HTR-8/SVneo (cell line): ENCODE results near the gene IMPA2.

Experiments used
- DNase-seq: peaks from one replicate; pipeline ENCODE4 v3.0.0; 2011; ENCODE audit warnings: low spot score, mixed read lengths; ENCODE audit not compliant: insufficient read length
- FAIRE-seq: peaks from 2 replicates; lab custom pipeline; 2011; peaks lifted over from hg19 to GRCh38; lab: Jason Lieb, UNC

Gene IMPA2

DNA sequence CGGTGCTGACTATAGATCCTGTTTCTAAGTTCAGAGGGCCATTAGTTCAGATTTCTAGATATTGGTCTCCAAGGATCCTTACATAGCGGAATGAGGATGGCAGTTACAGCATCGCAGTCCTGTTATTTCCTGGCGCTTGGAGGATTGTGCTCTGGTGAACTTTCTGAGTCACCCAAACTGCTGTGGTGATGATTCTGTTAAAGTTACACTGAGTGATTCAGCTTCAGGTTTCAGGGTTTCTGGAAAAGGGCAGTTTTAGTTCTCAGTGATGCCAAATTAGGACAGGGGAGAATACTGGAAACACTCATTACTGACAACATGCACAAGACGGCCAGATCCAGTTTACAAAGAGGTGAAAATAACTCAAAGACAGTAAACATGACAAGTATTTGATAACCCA lies 60.3 kb downstream of the IMPA2 start:
- FAIRE-seq (no peak), DNase-seq (no peak)

DNA sequence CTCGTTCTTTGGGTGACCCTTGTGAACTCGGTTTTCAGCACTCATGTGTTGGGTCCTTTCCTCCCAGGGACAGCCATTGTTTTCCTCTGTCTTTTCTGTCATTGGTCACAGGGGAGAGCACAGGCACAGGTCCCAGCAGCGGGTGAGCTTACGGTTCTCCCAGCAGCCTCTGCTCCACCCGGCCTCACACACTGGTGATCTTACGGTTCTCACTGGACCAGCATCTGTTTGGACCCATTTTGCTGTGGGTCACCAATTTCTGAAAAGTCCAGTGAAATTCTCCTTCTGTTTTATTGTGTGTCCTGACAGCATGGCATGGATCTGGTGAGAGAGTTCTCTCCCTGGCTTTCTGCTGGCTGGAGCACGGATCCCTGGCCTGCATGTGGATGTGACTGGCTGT lies 62.5 kb downstream of the IMPA2 start:
- DNase-seq (no peak), FAIRE-seq (no peak)

DNA sequence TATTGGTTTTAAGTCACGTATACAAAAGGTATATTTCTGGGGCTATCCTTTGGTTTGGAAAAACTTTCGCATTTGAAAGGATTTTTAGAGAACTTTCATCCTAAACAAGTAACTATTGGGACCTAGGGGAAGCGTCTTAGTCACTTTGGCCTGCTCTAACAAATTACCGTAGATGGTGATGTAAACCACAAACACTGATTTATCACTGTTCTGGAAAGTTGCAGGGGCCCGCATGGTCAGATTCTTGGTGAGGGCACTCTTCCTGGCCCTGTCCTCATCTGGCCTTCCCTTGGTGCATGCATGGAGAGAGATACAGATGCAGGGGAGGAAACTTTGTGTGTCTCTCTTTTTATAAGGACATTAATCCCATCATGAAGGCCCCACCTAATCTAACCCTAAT lies 63.3 kb downstream of the IMPA2 start:
- FAIRE-seq, result no peak
- no peak for DNase-seq

DNA sequence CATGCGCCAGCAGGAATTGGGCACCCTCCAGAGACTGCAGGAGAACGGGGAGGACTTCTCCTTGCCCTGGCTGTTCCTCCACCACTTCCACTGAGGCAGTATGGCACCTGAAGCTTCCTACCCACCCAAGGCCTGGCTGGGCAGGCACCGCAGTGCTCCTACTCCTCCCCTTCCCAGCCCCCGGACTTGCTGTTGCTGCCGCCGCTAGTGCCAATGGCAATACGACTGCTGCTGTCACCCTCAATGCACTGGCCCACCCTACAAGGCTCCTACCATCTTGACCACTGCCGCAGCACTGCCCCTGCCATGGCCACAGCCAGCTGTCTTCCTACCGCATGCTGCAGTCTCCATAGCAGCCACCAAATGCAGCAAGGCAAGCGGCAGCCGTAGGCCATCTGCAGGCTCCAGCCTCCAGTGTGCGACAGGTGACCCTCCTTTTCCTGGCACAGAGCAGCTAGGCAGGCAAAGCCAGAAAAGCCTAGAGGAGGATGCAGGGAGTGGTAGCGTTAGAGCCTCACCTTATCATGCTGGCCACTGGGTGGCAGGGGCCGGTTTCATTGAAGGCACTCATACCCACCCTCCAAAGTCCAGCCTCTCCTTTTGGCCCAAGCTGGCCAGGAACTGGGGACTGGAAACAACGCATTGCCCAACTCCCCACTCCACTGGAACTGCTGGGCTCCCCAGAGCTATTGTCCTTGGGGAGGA lies 64.9 kb downstream of the IMPA2 start:
- DNase-seq, result no peak

DNA sequence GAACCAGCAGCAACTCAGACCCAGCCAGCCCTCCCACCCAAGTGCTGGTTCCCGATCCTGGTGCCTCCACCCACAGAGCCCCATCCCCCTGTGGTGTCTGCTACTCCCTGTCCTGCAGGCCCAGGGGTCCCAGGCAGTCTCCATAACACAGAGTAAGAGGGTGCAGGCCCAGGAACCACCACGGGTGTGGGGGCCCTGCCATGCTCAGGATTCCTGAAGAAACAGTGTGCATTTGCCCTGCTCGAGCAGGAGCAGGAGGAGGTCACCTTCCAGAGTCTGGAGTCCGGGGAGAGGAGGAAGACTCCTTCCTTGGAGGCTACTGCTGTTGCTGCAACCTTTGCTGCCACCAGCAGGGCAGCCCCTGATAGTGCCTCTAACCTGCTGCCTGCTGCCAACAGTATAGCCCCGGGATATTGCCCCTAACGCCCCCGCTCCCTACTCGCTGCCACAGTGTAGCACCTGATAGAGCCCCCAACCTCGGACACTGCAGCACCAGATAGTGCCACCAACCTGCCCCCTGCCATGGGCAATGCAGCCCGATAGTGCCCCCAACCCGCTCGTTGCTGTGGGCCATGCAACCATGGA lies 65.5 kb downstream of the IMPA2 start:
- FAIRE-seq, result no peak
- no peak for DNase-seq

More for the DNA sequence above, 64.9 kb downstream of the IMPA2 start:
- FAIRE-seq, result no peak

DNA sequence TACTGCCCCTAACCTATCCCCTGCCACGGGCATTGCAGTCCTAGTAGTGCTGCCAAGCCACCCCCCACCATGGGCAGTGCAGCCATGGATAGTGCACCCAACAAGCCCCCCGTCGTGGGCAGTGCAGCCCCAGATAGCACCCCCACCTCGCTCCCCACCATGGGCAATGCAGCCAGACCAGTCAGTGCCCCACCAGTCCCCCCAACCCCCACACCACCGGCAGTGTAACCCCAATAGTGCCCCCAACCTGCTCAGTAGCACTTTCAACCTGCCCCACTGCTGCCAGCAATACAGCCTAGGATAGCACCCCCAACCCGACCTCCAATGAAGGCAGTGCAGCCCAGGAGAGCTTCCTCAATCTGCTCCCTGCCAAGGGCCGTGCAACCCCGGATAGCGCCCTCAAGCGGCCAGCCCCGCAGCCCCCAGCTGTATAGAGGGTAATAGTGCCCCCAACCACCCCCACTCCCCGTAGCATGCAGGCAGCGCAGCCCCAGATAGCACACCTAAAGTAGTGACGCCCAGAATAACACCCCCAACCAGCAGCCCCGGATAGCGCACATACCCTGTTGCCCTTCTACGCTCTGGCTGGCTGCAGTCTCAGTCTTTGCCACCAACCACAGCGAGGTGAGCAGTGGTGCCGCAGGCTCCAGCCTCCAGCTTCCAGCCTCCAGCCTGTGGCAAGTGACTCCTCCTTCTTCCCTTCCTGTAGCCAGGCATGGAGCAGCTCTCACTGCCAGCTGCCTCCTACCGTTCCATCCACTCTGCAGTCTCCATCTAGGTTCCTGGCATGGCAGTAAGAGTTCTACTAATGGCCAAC lies 66.9 kb downstream of the IMPA2 start:
- FAIRE-seq (no peak), DNase-seq (no peak)

DNA sequence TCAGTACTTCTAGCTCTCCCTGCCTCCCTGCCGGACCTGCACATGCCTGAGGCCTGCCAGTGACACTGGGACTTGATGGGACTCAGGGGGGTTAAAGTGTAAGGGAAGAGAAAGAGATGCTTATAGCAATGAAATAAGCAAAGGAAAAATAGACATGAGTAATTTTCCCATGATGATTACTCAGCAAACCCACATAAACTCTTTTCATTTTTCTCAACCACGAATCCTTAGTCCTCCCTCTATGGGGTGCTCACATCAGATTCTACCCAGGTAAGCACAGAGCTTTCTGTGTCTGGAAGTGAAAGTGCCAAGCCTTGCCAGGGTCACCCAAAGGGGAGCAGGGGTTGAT lies 67.5 kb downstream of the IMPA2 start:
- FAIRE-seq, result no peak
- DNase-seq, result no peak

DNA sequence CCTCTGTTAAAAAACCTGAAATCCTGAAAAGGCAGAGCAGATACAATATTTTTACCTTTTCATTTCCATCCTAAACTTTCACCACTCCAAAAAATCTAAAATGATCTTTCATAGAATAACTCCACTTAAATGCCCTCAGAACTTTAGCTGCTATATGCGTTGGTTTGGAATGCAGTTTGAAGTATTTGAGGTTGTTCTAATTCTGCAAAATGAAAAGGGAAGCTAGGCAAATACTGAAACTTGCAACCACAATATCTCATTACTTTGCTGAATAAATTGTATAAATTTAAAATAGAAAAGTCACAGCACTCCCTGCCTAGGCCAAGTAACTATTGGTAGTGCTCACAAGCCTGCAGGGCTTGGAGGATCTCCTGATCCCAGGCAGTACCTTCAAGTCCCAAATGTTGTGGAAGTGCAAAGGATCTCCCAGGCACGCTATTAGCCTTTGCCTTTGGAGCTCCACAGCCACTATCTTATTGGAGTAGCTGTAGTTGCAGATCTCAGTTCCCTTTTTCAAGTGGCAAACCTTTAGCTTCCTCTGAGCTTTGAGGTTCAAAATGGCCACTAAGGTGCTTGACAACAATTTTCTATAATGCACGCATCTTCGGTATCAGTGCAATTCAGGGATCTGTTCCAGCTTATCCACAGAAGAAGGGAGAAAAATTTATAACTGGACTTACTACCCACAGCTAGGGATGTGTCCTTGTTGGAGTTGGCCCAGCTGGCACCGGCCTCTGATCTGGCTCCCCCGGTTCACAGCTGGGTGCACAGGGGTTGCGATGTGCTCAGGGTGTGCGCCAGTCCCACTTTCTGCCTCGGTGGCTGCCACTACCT lies 68.9 kb downstream of the IMPA2 start:
- DNase-seq (no peak), FAIRE-seq (no peak)

DNA sequence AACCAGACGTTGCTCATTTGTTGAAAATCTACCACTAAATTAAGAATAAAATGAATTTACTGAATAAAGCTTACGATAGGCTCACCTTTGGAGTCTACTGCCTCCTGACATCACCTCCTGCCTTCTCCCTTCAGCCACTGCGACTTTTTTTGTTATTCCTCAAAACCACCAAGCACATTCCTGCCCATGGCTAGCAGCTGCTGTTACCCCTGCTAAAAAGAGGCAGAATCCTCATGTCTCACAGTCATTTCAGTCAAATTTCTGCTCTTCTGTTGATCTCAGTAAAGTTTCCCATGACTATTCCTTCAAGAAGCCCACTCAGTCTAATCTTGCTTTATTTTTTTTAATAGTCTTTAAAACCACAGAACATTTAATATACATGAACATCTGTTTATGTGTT lies 71.6 kb downstream of the IMPA2 start:
- no peak for FAIRE-seq
- DNase-seq, result no peak

DNA sequence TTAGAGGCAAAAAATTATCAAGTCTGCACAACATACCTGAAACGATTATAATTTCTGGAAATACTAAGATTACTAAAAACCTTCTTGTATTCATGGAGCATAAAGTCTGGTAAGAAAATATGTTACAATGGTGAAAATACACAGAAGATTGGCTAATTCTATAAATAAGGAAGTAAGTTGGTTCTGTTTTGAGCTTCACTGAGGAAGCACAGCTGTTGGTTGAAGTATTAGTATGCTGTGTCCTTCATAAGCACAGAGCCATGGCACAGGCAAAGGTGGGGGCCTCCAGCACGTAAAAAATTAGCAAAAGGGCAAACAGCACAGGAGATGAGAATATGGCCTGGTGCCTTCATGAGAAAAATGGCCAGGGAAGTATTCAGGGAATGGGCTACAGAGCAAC lies 72.0 kb downstream of the IMPA2 start:
- DNase-seq (no peak), FAIRE-seq (no peak)

DNA sequence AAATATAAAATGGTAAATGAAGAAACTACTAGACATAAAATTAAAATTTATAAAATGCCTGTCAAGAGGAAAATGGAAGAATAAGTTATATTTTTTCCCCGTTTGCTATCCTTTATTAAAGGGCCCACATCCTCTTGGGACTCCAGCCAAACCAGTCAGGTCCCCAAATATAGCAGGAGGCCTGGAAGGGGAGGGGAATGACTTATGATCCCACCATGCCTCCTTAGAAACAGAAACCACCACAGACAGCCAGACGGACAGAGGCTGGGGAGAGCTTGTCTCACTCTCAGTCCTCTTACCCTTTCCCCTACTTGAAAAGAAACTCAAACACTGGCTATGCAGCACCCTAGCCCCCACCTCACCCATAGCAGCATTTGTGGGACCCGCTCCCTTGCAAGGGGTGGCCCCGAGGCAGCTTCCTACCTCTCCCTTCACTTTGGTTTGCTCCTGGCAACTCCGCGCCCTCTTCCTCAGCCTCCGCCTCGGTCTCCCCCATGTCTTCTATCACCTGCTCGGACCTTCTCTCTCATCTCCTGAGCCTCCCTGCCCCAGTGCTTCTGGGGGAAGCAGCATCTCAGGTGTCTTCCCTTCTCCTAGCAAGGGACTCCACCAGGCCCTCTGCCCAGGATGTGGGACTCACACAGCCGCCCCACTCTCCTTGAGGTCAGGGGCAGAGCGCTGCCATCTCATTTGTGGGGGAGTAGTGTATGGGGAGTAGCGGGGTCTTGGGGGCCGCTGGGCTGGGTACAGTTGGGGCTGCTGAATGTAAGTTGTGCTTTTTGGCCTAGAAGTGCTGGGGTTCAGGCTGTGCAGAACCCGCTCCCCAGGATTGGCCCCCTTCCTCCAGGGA lies 75.0 kb downstream of the IMPA2 start:
- DNase-seq, result no peak
- FAIRE-seq, result no peak

DNA sequence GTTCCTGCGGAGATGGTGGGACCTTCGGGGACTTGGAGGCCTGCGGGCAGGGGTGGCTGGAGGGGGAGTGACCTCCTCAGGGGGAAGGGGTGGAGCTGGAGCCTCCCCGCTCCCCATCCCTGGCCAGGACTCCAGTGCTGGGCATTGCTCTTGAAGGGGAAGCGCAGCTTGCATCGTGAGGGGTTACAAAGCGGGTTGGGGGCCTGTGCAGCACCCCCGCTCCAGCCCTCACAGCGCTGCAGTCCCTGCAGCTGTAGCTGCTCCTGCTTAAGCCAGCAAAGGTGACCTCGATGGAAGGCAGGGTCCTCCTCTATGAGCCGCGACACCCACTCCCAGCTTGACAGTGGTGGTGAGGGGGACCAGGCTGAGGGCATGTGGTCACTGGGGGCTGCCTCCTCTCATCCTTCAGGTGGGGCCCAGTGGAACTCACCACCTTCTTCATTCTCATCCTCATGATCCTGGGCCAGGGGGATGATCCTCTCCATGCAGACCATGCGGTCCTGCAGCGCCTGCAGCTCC lies 75.6 kb downstream of the IMPA2 start:
- FAIRE-seq (no peak), DNase-seq (no peak)

DNA sequence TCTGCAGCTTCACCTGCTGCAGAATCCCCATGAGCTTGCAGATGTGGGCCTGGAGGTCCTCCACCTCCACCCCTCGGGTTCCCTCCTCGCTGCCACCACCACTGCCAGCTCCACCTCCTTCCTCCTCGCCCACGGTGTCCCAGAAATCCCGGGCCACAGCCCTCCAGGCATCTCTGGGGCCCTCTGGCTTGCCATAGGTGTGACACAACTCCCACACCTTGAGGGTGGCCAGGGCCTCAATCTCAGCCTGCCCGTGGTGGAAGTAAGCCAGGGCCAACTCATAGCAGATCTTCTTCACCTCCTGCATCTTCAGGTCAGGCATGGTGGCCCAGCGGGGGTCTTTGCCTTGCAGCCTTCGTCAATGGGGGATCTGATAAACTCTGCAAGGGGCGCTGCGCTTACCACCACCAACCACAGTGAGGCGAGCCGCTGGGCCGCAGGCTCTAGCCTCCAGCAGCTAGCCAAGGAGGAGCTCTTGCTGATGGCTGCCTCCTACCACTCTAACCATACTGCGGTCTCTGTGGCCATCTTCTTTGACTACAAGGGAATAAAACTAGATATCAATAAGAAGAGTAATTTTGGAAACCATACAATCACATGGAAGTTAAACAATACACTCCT lies 76.2 kb downstream of the IMPA2 start:
- FAIRE-seq, result no peak

DNA sequence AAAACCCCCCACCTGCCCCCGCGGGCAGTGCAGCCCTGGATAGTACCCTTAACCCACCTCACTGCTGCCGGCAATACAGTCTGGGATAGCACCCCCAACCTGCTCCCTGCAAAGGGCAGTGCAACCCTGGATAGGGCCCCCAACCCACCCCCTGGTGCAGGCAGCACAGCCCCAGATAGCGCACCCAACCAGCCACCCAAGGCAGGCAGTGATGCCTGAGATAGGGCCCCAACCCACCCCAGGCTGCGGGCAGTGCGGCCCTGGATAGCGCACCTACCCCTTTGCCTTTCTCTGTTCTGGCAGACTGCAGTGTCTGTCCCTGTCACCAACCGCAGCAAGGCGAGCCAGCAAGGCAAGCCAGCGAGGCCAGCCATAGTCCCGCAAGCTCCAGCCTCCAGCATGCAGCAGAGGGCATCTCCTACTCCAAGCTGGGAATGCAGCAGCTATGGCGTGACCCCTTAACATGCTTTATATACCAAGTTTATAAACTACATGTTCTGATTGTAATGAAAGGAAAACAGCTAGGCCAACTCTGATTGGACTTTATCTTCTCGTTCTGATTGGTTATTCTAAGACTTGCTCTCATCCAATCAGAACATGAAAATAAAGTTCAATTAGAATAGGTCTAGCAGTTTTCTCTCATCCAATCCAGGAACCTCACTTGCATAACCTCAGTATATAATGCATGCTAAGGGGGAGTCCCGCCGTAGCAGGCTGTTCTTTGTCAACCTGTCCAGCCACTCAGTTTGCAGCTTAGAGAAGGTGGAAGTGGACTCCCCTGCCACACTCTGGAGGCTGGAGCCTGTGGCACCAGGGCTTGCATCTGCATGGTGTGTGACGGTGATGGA lies 78.3 kb downstream of the IMPA2 start:
- FAIRE-seq, result no peak
- DNase-seq, result no peak

More for the DNA sequence above, 76.2 kb downstream of the IMPA2 start:
- DNase-seq, result no peak

DNA sequence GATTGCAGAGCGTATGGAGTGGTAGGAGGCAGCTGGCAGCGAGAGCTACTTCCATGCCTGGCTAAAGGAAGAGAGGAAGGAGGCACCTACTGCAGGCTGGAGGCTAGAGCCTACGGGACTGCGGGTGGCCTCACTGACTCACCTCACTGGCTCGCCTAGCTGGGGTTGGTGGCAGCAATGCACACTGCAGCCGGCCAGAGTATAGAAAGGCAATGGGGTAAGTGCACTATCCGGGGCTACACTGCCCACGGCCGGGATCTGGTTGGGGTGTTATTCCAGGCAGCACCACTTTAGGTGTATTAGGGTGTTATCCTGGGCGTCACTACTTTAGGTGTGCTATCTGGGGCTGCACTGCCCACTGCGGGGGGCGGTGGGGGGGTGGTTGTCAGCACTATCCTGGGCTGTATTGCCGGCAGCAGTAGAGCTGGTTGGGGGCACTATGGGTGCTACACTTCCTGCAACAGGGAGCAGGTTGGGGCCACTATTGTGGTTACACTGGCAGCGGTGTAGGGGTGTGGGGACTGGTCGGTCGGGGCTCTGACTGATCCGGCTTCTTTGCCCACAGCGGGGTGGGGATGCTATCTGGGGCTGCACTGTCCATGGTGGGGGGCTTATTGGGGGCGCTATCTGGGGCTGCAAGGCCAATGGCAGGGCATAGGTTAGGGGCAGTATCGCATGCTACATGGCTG lies 79.0 kb downstream of the IMPA2 start:
- no peak for FAIRE-seq
- DNase-seq, result no peak

DNA sequence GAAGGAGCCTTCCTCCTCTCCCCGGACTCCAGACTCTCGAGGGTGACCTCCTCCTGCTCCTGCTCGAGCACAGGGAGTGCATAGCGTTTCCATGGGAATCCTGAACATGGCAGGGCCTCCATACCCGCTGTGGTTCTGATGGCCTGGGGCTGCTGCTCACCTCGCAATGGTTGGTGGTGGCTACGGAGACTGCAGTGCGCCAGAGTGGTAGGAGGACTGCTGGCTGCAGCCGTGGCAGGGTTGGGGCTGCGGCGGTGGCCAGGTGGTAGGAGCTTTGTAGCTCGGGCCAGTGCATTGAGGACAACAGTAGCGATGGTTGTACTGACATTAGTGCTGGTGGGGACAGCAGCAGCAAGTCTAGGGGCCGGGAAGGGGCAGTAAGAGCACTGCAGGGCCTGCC lies 80.4 kb downstream of the IMPA2 start:
- no peak for FAIRE-seq
- DNase-seq, result no peak

DNA sequence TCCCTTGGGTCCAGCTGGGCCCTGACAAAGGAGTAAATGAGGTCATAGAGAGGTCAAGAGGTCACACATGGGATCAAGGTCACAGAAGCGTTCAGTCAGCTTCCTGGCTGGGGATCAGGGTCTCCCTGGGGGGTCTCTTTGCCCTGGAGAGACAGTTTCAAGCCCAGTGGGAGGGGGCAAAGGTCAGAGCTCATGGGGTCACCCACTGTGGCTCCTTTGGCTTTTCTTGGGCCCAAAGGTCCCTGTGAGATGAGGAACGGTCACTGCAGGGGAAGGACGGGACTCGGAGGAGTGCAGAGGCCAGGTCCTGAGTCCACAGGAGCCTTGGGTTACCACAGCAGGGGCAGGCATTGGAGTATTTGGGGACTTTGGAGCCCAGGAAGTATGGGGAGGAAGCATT lies 81.7 kb downstream of the IMPA2 start:
- DNase-seq (no peak), FAIRE-seq (no peak)
